ENCODE measurements around the gene CASP3. TPM values are rescaled to one million over a fixed set of nuclear protein-coding genes. Genes with fewer than 3 reads are reported as not detected.

Gene CASP3
- total and polyA plus RNA-seq, 9 of the 15 experiments (the other 6 are each of a cell fraction or from before 2014, with no cell fraction given), result 17.6 to 40.1 (median 31.8) TPM

- TF ChIP-seq, protein P1, sequence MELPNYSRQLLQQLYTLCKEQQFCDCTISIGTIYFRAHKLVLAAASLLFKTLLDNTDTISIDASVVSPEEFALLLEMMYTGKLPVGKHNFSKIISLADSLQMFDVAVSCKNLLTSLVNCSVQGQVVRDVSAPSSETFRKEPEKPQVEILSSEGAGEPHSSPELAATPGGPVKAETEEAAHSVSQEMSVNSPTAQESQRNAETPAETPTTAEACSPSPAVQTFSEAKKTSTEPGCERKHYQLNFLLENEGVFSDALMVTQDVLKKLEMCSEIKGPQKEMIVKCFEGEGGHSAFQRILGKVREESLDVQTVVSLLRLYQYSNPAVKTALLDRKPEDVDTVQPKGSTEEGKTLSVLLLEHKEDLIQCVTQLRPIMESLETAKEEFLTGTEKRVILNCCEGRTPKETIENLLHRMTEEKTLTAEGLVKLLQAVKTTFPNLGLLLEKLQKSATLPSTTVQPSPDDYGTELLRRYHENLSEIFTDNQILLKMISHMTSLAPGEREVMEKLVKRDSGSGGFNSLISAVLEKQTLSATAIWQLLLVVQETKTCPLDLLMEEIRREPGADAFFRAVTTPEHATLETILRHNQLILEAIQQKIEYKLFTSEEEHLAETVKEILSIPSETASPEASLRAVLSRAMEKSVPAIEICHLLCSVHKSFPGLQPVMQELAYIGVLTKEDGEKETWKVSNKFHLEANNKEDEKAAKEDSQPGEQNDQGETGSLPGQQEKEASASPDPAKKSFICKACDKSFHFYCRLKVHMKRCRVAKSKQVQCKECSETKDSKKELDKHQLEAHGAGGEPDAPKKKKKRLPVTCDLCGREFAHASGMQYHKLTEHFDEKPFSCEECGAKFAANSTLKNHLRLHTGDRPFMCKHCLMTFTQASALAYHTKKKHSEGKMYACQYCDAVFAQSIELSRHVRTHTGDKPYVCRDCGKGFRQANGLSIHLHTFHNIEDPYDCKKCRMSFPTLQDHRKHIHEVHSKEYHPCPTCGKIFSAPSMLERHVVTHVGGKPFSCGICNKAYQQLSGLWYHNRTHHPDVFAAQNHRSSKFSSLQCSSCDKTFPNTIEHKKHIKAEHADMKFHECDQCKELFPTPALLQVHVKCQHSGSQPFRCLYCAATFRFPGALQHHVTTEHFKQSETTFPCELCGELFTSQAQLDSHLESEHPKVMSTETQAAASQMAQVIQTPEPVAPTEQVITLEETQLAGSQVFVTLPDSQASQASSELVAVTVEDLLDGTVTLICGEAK (IDR thresholded peaks at IDR 0.05), result no peak
- TF ChIP-seq, protein P1 (CRISPR knock-in tag; IDR thresholded peaks at IDR 0.05), result no peak
- no peak for TF ChIP-seq SMC3 (conservative IDR thresholded peaks at IDR 0.05; ENCODE audit: insufficient read depth, low read depth, low read length)
- TF ChIP-seq SAFB2 (IDR thresholded peaks at IDR 0.05; ENCODE audit: borderline replicate concordance, low read depth, low read length, severe bottlenecking), result no peak
- TF ChIP-seq FOXK2 (conservative IDR thresholded peaks at IDR 0.05 in 1 of 2, IDR thresholded peaks at IDR 0.05 in 1 of 2; ENCODE audit: low read depth in 2 of 2), result no peak
- no peak for TF ChIP-seq TFAP4 (CRISPR knock-in tag; IDR thresholded peaks at IDR 0.05; ENCODE audit: borderline replicate concordance)
- no peak for TF ChIP-seq KAT7 (CRISPR knock-in tag; IDR thresholded peaks at IDR 0.05; ENCODE audit: borderline replicate concordance)
- TF ChIP-seq NBN (IDR thresholded peaks at IDR 0.05; ENCODE audit: low read depth), result no peak
- TF ChIP-seq CC2D1A (IDR thresholded peaks at IDR 0.05), result no peak
- no peak for TF ChIP-seq NKRF (IDR thresholded peaks at IDR 0.05; ENCODE audit: borderline replicate concordance)
- TF ChIP-seq NCOA2 (IDR thresholded peaks at IDR 0.05; ENCODE audit: partially characterized antibody in 2 of 2), result no peak
- TF ChIP-seq GABPB1 (CRISPR knock-in tag; IDR thresholded peaks at IDR 0.05), result no peak
- TF ChIP-seq LEF1 (IDR thresholded peaks at IDR 0.05), result no peak
- TF ChIP-seq POU5F1 (IDR thresholded peaks at IDR 0.05; ENCODE audit: borderline replicate concordance, low read depth, low read length, partially characterized antibody), result no peak
Observed at GRCh38 chr4:184689681-184690080, 40.4 kb upstream of the CASP3 start (continued).
